ENCODE measurements around the gene HOATZ.

DNA sequence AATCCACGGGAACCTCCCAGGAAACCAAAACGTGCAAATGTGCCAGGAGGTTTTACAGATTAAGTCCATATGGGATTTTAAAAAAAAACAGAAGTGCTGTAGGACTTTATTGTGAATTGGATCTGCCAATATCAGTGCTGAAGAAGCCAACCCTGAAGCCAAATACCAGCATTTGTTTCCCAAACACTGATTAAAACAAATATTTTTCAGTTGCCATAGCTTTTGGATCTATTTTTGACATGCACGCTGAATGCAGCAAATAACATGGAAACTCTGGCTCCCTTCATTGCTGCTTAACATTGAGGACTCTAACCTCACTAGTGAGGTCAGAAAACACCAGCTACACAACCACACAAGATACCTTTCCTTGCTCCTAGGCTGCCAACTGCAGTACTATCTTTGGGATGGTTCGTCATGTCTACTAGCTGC lies 59.3 kb downstream of the HOATZ start:
- no peak for TF ChIP-seq CTCF (IDR thresholded peaks at IDR 0.05; ENCODE audit: insufficient read depth, low read depth, low read length)
- no peak for TF ChIP-seq EZH2 (IDR thresholded peaks at IDR 0.05; ENCODE audit: insufficient read depth, low read length)

Measured in astrocyte (in vitro differentiated cells and primary cell).